H1 (cell line): ENCODE data around the gene PDZD2. TPM values are rescaled to one million over a fixed set of nuclear protein-coding genes. Genes with fewer than 3 reads are reported as not detected.

Experiments
- CTCF ChIA-PET: fragments of 300-600 bp; sonication (Branson Sonifier 250); formaldehyde crosslinking; loops from one replicate; lab custom pipeline; 2021; ENCODE audit not compliant: partially characterized antibody; lab: Charles Lee
- POLR2A ChIA-PET: fragments of 300-600 bp; sonication (Branson Sonifier 250); formaldehyde crosslinking; loops from one replicate; lab custom pipeline; 2021; ENCODE audit warnings: inconsistent platforms; ENCODE audit not compliant: partially characterized antibody; lab: Charles Lee
- DNase-seq, 2 experiments: peaks; one replicate each; pipeline versions ENCODE4 v3.0.0 to v3.0.0-alpha.2; 2010 to 2022; ENCODE audit warnings: low spot score in 2 of 2, low read depth in 1 of 2, mixed read lengths in 1 of 2
- FAIRE-seq: peaks from 2 replicates; lab custom pipeline; 2011; peaks lifted over from hg19 to GRCh38; lab: Jason Lieb, UNC
- H2AFZ ChIP-seq: 2 replicates; pipeline ENCODE4 v1.8.1; 2012; ENCODE audit warnings: low read length, inconsistent platforms
- H2AK5ac ChIP-seq: 2 replicates; pipeline ENCODE4 v1.6.1; 2013; ENCODE audit warnings: low read depth, low read length
- H2BK120ac ChIP-seq: replicated peaks from 2 replicates; pipeline ENCODE3; 2013; ENCODE audit warnings: low read depth, low read length, inconsistent platforms
- H2BK12ac ChIP-seq: 2 replicates; pipeline ENCODE4 v1.6.1; 2013; ENCODE audit warnings: low read depth, low read length
- H2BK15ac ChIP-seq: 2 replicates; pipeline ENCODE4 v1.6.1; 2013; ENCODE audit warnings: low read length
- H2BK20ac ChIP-seq: 2 replicates; pipeline ENCODE4 v1.6.1; 2013; ENCODE audit warnings: low read length
- H2BK5ac ChIP-seq: 2 replicates; pipeline ENCODE4 v1.6.1; 2013; ENCODE audit warnings: low read depth, low read length
- H3K14ac ChIP-seq: 2 replicates; pipeline ENCODE4 v1.6.1; 2013; ENCODE audit warnings: inconsistent platforms; ENCODE audit not compliant: insufficient read length
- H3K18ac ChIP-seq: 2 replicates; pipeline ENCODE4 v1.6.1; 2013; ENCODE audit warnings: low read length; ENCODE audit errors: extremely low read depth
- H3K23ac ChIP-seq: 2 replicates; pipeline ENCODE4 v1.6.1; 2013; ENCODE audit warnings: inconsistent platforms; ENCODE audit not compliant: insufficient read length
- H3K23me2 ChIP-seq: 2 replicates; pipeline ENCODE4 v1.6.1; 2013; ENCODE audit warnings: low read depth, low read length
- H3K27ac ChIP-seq: 2 replicates; pipeline ENCODE4 v1.6.1; 2011; ENCODE audit warnings: low read depth, low read length, inconsistent platforms
- H3K27me3 ChIP-seq, 4 experiments: replicated peaks in 1 of 4; 1 replicate in 1 of 4; 2 replicates in 3 of 4; pipeline versions ENCODE4 v1.6.1 to v1.8.1; 2011 to 2013; ENCODE audit warnings: low read length in 3 of 4, mild to moderate bottlenecking in 3 of 4, inconsistent platforms in 2 of 4, mixed read lengths in 2 of 4, moderate library complexity in 1 of 4; ENCODE audit not compliant: control insufficient read depth in 3 of 4, insufficient read depth in 3 of 4; ENCODE audit errors: extremely low read depth in 1 of 4
- H3K36me3 ChIP-seq, 4 experiments: 2 replicates each; pipeline versions ENCODE4 v1.6.1 to v1.8.1; 2011 to 2013; ENCODE audit warnings: mild to moderate bottlenecking in 4 of 4, low read length in 3 of 4, moderate library complexity in 2 of 4, control low read depth in 1 of 4, inconsistent platforms in 1 of 4; ENCODE audit not compliant: insufficient read depth in 4 of 4, control insufficient read depth in 2 of 4
- H3K4ac ChIP-seq: replicated peaks from 2 replicates; pipeline ENCODE3; 2013; ENCODE audit warnings: low read length, low read depth, mixed read lengths, inconsistent platforms; ENCODE audit not compliant: insufficient read length
- H3K4me1 ChIP-seq, 4 experiments: replicated peaks in 1 of 4; 1 replicate in 1 of 4; 2 replicates in 3 of 4; pipeline versions ENCODE4 v1.6.1 to v1.8.1; 2011 to 2013; ENCODE audit warnings: low read length in 3 of 4, inconsistent platforms in 2 of 4, mixed read lengths in 1 of 4; ENCODE audit not compliant: insufficient read depth in 4 of 4, control insufficient read depth in 3 of 4
- H3K4me2 ChIP-seq, 2 experiments: 2 replicates each; pipeline versions ENCODE4 v1.6.1 to v1.8.1; 2011 to 2013; ENCODE audit warnings: low read depth in 2 of 2, low read length in 2 of 2, control low read depth in 1 of 2, inconsistent platforms in 1 of 2, mild to moderate bottlenecking in 1 of 2; ENCODE audit not compliant: insufficient read depth in 1 of 2
- H3K4me3 ChIP-seq, 4 experiments: fragments of 200-600, 300-600 bp in 1 of 4; sonication (generic), shearing (Covaris generic), sonication (Bioruptor Twin) in 1 of 4; 2 replicates each; pipeline versions ENCODE4 v1.5.1 to v1.8.1; 2011 to 2016; ENCODE audit warnings: low read length in 4 of 4, low read depth in 3 of 4, control low read depth in 2 of 4, inconsistent platforms in 2 of 4, mild to moderate bottlenecking in 2 of 4, mixed read lengths in 1 of 4, moderate library complexity in 1 of 4; ENCODE audit not compliant: insufficient read depth in 2 of 4; ENCODE audit errors: extremely low read depth in 1 of 4
- H3K56ac ChIP-seq: replicated peaks from 2 replicates; pipeline ENCODE3; 2013; ENCODE audit warnings: low read depth, mild to moderate bottlenecking, mixed read lengths, low read length, inconsistent platforms; ENCODE audit not compliant: insufficient read length
- H3K79me1 ChIP-seq: 2 replicates; pipeline ENCODE4 v1.6.1; 2013; ENCODE audit warnings: low read depth, low read length, control low read depth
- H3K79me2 ChIP-seq, 2 experiments: 2 replicates each; pipeline versions ENCODE4 v1.6.1 to v1.8.1; 2012 to 2013; ENCODE audit warnings: low read length in 2 of 2, mild to moderate bottlenecking in 2 of 2, inconsistent platforms in 1 of 2; ENCODE audit not compliant: insufficient read depth in 2 of 2, control insufficient read depth in 1 of 2
- H3K9ac ChIP-seq, 4 experiments: replicated peaks in 1 of 4; 1 replicate in 1 of 4; 2 replicates in 3 of 4; pipeline versions ENCODE4 v1.6.1 to v1.8.1; 2011 to 2013; ENCODE audit warnings: low read depth in 3 of 4, low read length in 3 of 4, control low read depth in 2 of 4, mild to moderate bottlenecking in 2 of 4, moderate library complexity in 2 of 4, inconsistent platforms in 1 of 4; ENCODE audit errors: extremely low read depth in 1 of 4
- H3K9me3 ChIP-seq, 2 experiments: 2 replicates each; pipeline versions ENCODE4 v1.6.1 to v1.8.1; 2012 to 2013; ENCODE audit warnings: mild to moderate bottlenecking in 2 of 2, moderate library complexity in 2 of 2, control low read depth in 1 of 2, inconsistent platforms in 1 of 2, low read depth in 1 of 2, low read length in 1 of 2, mixed read lengths in 1 of 2; ENCODE audit not compliant: insufficient read depth in 2 of 2
- H4K20me1 ChIP-seq, 2 experiments: replicated peaks in 1 of 2; 2 replicates each; pipeline versions ENCODE3 to v1.8.1; 2011 to 2013; ENCODE audit warnings: inconsistent platforms in 2 of 2, low read length in 2 of 2, mild to moderate bottlenecking in 1 of 2; ENCODE audit not compliant: insufficient read depth in 2 of 2, control insufficient read depth in 1 of 2
- H4K5ac ChIP-seq: 2 replicates; pipeline ENCODE4 v1.6.1; 2013; ENCODE audit warnings: low read length, low read depth, mixed read lengths, inconsistent platforms; ENCODE audit not compliant: insufficient read length
- H4K8ac ChIP-seq: 2 replicates; pipeline ENCODE4 v1.8.0; 2013; ENCODE audit warnings: mild to moderate bottlenecking, moderate library complexity, low read length, inconsistent platforms; ENCODE audit not compliant: insufficient read depth; ENCODE audit errors: extremely low read depth
- H4K91ac ChIP-seq: replicated peaks from 2 replicates; pipeline ENCODE3; 2013; ENCODE audit warnings: low read length, mixed read lengths, inconsistent platforms; ENCODE audit not compliant: insufficient read length
- CBX8 ChIP-seq: fragments of 300-800, 300-1000 bp; sonication (generic); IDR thresholded peaks from 2 replicates; pipeline ENCODE4 v1.7.1; 2016; ENCODE audit warnings: low read depth, low read length, borderline replicate concordance
- CTBP2 ChIP-seq: IDR thresholded peaks from 2 replicates; pipeline ENCODE4 v1.7.0; 2011; ENCODE audit warnings: borderline replicate concordance, mild to moderate bottlenecking, moderate library complexity, mixed read lengths, low read length; ENCODE audit not compliant: insufficient read depth, insufficient read length
- JUN ChIP-seq: IDR thresholded peaks from 2 replicates; pipeline ENCODE4 v1.6.1; 2011; ENCODE audit warnings: low read depth, mild to moderate bottlenecking, improper control_type of control experiment, low read length
- JUND ChIP-seq: IDR thresholded peaks from 2 replicates; pipeline ENCODE4 v1.6.1; 2011; ENCODE audit warnings: mild to moderate bottlenecking, improper control_type of control experiment, low read length
- RBBP5 ChIP-seq: IDR thresholded peaks from 2 replicates; pipeline ENCODE4 v1.7.1; 2012; ENCODE audit warnings: low read depth, mild to moderate bottlenecking, inconsistent platforms, low read length, moderate library complexity, borderline replicate concordance
- RXRA ChIP-seq: IDR thresholded peaks from 2 replicates; pipeline ENCODE4 v1.6.1; 2011; ENCODE audit warnings: low read depth, mild to moderate bottlenecking, low read length, moderate library complexity; ENCODE audit not compliant: insufficient read depth
- TCF12 ChIP-seq: IDR thresholded peaks from 2 replicates; pipeline ENCODE4 v1.6.1; 2011; ENCODE audit warnings: low read depth, mild to moderate bottlenecking, low read length
- WGBS, 2 experiments: shearing (Covaris generic) in 1 of 2; methylation state at CpG; one replicate each; pipeline versions ENCODE4 v1.1.6 to v1.1.7; 2013 to 2015; ENCODE audit warnings: low lambda C conversion rate in 2 of 2, mixed read lengths in 2 of 2, inconsistent platforms in 1 of 2, low coverage in 1 of 2, missing lambda C conversion rate in 1 of 2; ENCODE audit not compliant: insufficient replicate concordance in 2 of 2, insufficient coverage in 1 of 2, insufficient read length in 1 of 2; ENCODE audit errors: extremely low coverage in 1 of 2, missing lambda C conversion rate in 1 of 2; 5-methylcytosine and 5-hydroxymethylcytosine counted together
- polyA plus RNA-seq, 7 experiments: library from polyadenylated mRNA; depleted of rRNA in 3 of 7; stranded (reverse) in 5 of 7; unstranded in 2 of 7; fragments of >200 nt in 5 of 7; fragments of 200-250 nt in 2 of 7; gene quantifications; 1 replicate in 5 of 7; 2 replicates in 1 of 7; 4 replicates in 1 of 7; pipeline versions ENCODE4 v1.2.1 to v1.2.3, GENCODE V29; 2011 to 2013; ENCODE audit warnings: missing spikeins in 2 of 7, mixed read lengths in 2 of 7
- total RNA-seq: library from RNA; stranded (reverse); fragmentation: NEBNext Ultra II Directional; extraction: Animal tissue kit (Norgen Biotek cat#: 25700); gene quantifications from 2 replicates; pipeline ENCODE4 v1.2.1, GENCODE V29; 2021
- TF ChIP-seq, protein P1 (sequence below): IDR thresholded peaks from 2 replicates; pipeline ENCODE4 v1.6.1; 2012; ENCODE audit warnings: low read length, inconsistent platforms

The PDZD2 gene
- total and polyA plus RNA-seq, 2 of the 8 experiments (the other 6 are each of a cell fraction or from before 2014, with no cell fraction given), result 1.2 to 6.8 TPM

DNA sequence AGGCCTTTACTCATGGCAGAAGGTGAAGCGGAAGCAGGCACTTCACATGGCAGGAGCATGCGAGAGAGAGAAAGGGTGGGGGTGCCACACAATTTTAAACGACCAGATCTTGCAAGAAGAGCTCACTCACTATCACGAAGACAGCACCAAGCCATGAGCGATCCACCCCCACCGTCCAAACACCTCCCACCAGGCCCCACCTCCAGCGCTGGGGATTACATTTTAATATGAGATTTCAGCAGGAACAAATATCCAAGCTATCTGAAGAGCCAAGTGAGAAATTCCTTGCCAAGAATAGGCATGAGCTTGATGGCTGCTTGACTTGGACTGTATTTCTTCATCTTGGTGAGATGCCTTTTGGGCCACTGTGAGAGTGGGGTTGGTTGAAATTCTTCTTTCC, 88.0 kb downstream of the PDZD2 start:
- no peak for FAIRE-seq
- Histone ChIP-seq H3K4me2 (no peak overlapping the region), H2BK120ac (no peak overlapping the region), H3K27me3 (no peaks in the 10 kb centered on the region), H4K5ac (no peak overlapping the region), H4K8ac (no peak overlapping the region), H3K36me3 (no peaks in the 10 kb centered on the region), H3K4me3 (no peak overlapping the region), H3K4me1 (peaks cover 2 to 12% (median 5%) of the 10 kb centered on the region in 4 experiments; a peak in 6 of 7 replicates), H3K9me3 (no peaks in the 10 kb centered on the region), H3K14ac (no peak overlapping the region), H2AFZ (no peak overlapping the region), H4K91ac (no peak overlapping the region), H2AK5ac (no peak overlapping the region), H2BK20ac (no peak overlapping the region), H3K9ac (no peak overlapping the region), H3K18ac (no peak overlapping the region), H3K4ac (no peak overlapping the region), H3K79me2 (no peaks in the 10 kb centered on the region), H3K23me2 (no peaks in the 10 kb centered on the region), H3K79me1 (no peaks in the 10 kb centered on the region), H3K27ac (no peak overlapping the region)
- POLR2A ChIA-PET, result interaction anchor here (1.2 kb wide), 1 partner anchor 9 kb away, joined by 3 read pairs; no protein-coding TSS in a partner anchor
- WGBS, 2 experiments, result 91% methylated on average over 7 of the region's 7 CpGs; no CpG with 5 or more reads in 1 of the 2 experiments
- TF ChIP-seq, protein P1, sequence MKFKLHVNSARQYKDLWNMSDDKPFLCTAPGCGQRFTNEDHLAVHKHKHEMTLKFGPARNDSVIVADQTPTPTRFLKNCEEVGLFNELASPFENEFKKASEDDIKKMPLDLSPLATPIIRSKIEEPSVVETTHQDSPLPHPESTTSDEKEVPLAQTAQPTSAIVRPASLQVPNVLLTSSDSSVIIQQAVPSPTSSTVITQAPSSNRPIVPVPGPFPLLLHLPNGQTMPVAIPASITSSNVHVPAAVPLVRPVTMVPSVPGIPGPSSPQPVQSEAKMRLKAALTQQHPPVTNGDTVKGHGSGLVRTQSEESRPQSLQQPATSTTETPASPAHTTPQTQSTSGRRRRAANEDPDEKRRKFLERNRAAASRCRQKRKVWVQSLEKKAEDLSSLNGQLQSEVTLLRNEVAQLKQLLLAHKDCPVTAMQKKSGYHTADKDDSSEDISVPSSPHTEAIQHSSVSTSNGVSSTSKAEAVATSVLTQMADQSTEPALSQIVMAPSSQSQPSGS, result no peak
- TF ChIP-seq TCF12, result no peak
- no peak for TF ChIP-seq JUN
- TF ChIP-seq CBX8, result no peak
- TF ChIP-seq RXRA, result no peak
- TF ChIP-seq RBBP5, result no peak
- no peak for TF ChIP-seq CTBP2
- no peak for TF ChIP-seq JUND
- TF ChIP-seq, all 59 proteins: peak for 0
- Histone ChIP-seq H2BK5ac (no peak overlapping the region), H2BK15ac (no peak overlapping the region), H2BK12ac (no peak overlapping the region), H3K56ac (no peak overlapping the region), H3K23ac (no peak overlapping the region), H4K20me1 (no peaks in the 10 kb centered on the region)
- DNase-seq, result no peak
- CTCF ChIA-PET, result interaction anchor here (0.7 to 1.8 kb wide), 5 partner anchors 10 to 109 kb away, joined by 3 to 5 read pairs (median 4); no protein-coding TSS in a partner anchor
